ENCODE data around the gene FAM193B. TPM values are rescaled to one million over a fixed set of nuclear protein-coding genes. Genes with fewer than 3 reads are reported as not detected.
A peak's percentile ranks its signal among the peaks of the same experiment; 100 is the strongest.

Gene FAM193B
- total RNA-seq, result 43.8 TPM
- 10 to 100 TPM; 36.8 to 65.0 (median 51.8) TPM for polyA plus RNA-seq (ENCODE audit: insufficient read depth in 1 of 8, insufficient read length in 8 of 8, low replicate concordance in 1 of 8)
- long read RNA-seq, donor 1, partial matches to known transcripts, result 0 of 1 reads
- long read RNA-seq, donor 1, other reads (novel, unspliced or antisense), result 0 of 1 reads
- long read RNA-seq, donor 2, result 0 reads
- long read RNA-seq, donor 3, partial matches to known transcripts, result 0 of 3 reads
- long read RNA-seq, donor 3, other reads (novel, unspliced or antisense), result 0 of 3 reads
- long read RNA-seq, donor 4, partial matches to known transcripts, result 0 of 7 reads
- long read RNA-seq, donor 4, other reads (novel, unspliced or antisense), result 0 of 7 reads
- long read RNA-seq, donor 5, partial matches to known transcripts, result 789 of 822 reads
- long read RNA-seq, donor 5, other reads (novel, unspliced or antisense), result 30 of 822 reads
- long read RNA-seq, donor 6, transcript FAM193B-204 (4 exons, 1,870 nt), result major isoform, 5 of 5 reads
- long read RNA-seq, donor 6, partial matches to known transcripts, result 0 of 5 reads
- long read RNA-seq, donor 6, other reads (novel, unspliced or antisense), result 0 of 5 reads
- long read RNA-seq, donor 7, partial matches to known transcripts, result 0 of 3 reads
- long read RNA-seq, donor 7, other reads (novel, unspliced or antisense), result 0 of 3 reads
- long read RNA-seq, donor 8, partial matches to known transcripts, result 0 of 4 reads
- long read RNA-seq, donor 8, other reads (novel, unspliced or antisense), result 0 of 4 reads
- long read RNA-seq, donor 9, transcript FAM193B-204 (4 exons, 1,870 nt), result major isoform, 5 of 6 reads
- long read RNA-seq, donor 9, partial matches to known transcripts, result 0 of 6 reads
- long read RNA-seq, donor 9, other reads (novel, unspliced or antisense), result 0 of 6 reads
- long read RNA-seq, donor 10, partial matches to known transcripts, result 0 of 4 reads
- long read RNA-seq, donor 10, other reads (novel, unspliced or antisense), result 0 of 4 reads
- long read RNA-seq, donor 11, partial matches to known transcripts, result 0 of 6 reads
- long read RNA-seq, donor 11, other reads (novel, unspliced or antisense), result 0 of 6 reads

DNA sequence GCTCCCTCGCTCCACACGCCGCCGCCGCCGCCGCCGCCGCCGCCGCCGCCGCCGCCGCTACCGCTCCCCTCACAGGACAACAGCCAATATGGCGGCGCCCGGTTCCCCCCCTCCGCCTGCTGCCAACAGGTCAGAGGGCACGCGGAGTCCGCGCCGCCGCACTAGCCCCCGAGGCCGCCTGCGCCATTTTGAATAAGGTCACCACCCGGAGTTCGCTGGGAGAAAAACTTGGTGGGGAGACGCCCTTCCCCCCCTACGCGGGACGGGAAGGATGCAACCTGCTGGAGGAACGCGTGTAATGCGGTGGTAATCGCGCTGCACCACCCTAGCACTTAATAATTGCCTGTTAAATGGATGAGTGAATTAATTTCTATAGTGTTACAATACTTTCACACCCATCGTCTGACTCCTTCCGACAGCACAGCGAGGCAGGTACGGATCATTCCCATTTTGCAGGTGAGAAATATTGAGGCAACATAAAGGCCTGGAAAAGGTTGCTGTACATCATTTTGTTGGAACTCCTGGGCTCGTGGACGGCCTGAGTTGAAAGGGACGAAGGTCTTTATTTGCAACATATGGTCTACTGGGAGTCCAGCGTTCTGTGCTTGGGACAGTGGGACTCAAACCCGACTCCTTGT, at the start of gene FAM193B:
FAM193B (minus strand) TSS at position 90 of the 638 bp plus-strand sequence. CDS start 105 bp downstream, outside the sequence.
- H3K9me3 ChIP-seq (replicated peaks; ENCODE audit: control insufficient read depth, low read depth, low read length), result no peaks in the 10 kb centered on the region
- 24% methylated on average over 15 of the region's 49 CpGs for WGBS (ENCODE audit: insufficient coverage)
- H3K27me3 ChIP-seq (ENCODE audit: control insufficient read depth, insufficient read depth, low read length), result peaks cover 2% of the 10 kb centered on the region
- peak within 1 kb of the TSS; percentile 79 for H3K27ac ChIP-seq (ENCODE audit: low read length)
- H3K4me3 ChIP-seq (ENCODE audit: low read length), result peak within 1 kb of the TSS; percentile 85
- peaks cover 13% of the 10 kb centered on the region for H3K36me3 ChIP-seq (ENCODE audit: control insufficient read depth, insufficient read depth, low read length)
- peak; percentile 95 for DNase-seq
- peaks cover 23% of the 10 kb centered on the region for H3K4me1 ChIP-seq (ENCODE audit: control insufficient read depth, insufficient read depth, low read length)

DNA sequence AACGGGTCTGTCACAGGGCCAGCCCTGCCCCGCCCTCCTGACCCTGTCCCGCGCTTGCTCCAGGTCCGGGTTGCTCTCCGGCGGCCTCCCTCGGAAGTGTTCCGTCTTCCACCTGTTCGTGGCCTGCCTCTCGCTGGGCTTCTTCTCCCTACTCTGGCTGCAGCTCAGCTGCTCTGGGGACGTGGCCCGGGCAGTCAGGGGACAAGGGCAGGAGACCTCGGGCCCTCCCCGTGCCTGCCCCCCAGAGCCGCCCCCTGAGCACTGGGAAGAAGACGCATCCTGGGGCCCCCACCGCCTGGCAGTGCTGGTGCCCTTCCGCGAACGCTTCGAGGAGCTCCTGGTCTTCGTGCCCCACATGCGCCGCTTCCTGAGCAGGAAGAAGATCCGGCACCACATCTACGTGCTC, 49.8 kb upstream of the FAM193B start:
- H3K4me1 ChIP-seq (ENCODE audit: control insufficient read depth, insufficient read depth, low read length), result peaks cover 13% of the 10 kb centered on the region
- no peak overlapping the region for H3K27ac ChIP-seq (ENCODE audit: low read length)
- no peaks in the 10 kb centered on the region for H3K9me3 ChIP-seq (replicated peaks; ENCODE audit: control insufficient read depth, low read depth, low read length)
- H3K4me3 ChIP-seq (ENCODE audit: low read length), result no peak overlapping the region
- peak; percentile 2 for DNase-seq
- 89% methylated on average over 26 of the region's 27 CpGs for WGBS (ENCODE audit: insufficient coverage)
- H3K36me3 ChIP-seq (ENCODE audit: control insufficient read depth, insufficient read depth, low read length), result peaks cover 21% of the 10 kb centered on the region
- H3K27me3 ChIP-seq (ENCODE audit: control insufficient read depth, insufficient read depth, low read length), result no peaks in the 10 kb centered on the region

DNA sequence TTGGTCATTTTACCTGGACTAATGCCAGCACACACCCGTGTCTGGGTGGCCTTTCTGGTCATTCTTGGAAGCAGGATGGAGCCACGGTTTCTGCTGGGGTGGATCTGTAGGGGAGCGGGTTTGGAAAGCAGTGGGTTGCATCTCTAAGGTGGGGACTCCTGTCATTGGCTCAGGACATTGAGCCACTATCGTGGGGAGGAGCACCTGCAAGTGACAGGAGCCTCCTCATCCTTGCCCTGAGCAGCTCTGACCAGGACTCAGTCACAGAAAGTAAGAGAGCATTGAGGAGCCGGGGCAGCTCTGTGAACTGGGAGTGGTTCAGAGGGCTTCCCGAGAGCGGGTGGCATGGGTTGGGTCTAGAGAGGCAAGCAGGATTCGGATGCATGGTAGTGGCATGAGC, 49.3 kb upstream of the FAM193B start:
- peaks cover 17% of the 10 kb centered on the region for H3K36me3 ChIP-seq (ENCODE audit: control insufficient read depth, insufficient read depth, low read length)
- H3K27me3 ChIP-seq (ENCODE audit: control insufficient read depth, insufficient read depth, low read length), result no peaks in the 10 kb centered on the region
- 77% methylated on average over 8 of the region's 8 CpGs for WGBS (ENCODE audit: insufficient coverage)
- H3K27ac ChIP-seq (ENCODE audit: low read length), result no peak overlapping the region
- peak; percentile 5 for DNase-seq
- H3K4me3 ChIP-seq (ENCODE audit: low read length), result no peak overlapping the region
- H3K4me1 ChIP-seq (ENCODE audit: control insufficient read depth, insufficient read depth, low read length), result peaks cover 13% of the 10 kb centered on the region
- no peaks in the 10 kb centered on the region for H3K9me3 ChIP-seq (replicated peaks; ENCODE audit: control insufficient read depth, low read depth, low read length)

DNA sequence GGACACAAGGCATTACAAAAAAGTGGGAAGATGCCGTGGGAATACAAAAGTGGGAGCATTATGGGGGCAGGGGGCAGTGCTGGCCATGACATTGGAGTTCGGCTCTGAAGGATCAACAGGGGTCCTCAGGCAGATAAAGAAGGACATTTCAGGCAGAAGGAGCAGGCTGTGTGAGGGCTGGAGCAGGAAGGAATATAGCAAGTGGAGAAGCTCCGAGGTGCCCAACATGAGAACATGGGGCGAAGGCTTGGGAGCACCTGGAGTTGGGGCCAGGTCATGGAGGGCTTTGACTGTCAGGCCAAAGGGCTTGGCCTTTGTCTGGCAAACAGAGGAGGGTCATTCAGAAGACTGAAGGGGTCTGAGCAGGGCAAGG, 48.1 kb upstream of the FAM193B start:
- DNase-seq, result no peak

DNA sequence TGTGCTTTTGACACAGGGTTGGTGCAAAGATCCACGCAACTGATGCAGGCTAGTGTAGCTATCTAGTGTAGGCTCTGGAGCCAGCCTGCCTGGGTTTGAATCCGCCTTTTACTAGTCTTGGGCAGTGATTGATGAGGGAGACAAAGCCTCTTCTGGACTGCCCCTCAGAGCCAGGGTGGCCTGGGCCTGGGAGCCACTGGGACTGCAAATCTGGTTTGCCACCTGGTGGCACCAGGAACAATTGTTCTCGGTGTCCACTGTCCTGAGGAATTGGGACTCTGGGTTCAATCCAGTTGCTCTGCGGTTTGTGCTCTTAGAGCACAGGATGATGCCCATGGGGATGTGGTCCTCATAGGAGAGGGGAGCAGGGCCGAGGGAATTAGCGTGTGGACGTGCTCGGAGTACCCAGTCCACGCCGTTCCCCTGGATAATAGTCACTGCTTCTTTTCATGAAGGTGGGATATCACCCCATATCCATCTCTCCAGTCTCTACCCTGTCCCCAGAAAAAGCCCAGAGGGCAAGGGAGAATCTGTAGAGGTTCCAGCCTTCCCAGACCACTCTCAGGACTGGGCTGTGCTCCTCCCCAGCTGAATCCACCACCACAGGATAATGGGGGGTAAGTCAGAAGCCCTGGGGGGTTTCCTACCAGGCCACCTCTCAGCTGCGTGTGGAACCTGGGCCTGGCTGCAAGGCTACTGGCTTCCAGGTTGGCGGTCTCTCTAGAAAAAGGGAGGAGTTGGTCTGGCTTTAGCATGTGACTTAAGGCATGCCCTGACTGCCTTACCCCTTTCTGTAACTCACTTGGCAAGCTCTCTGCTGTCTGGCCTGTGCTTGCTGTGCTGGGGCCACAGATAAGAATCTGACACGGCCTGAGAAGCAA, 47.5 kb upstream of the FAM193B start:
- Histone ChIP-seq H3K27ac (ENCODE audit: low read length) (no peak overlapping the region), H3K36me3 (ENCODE audit: control insufficient read depth, insufficient read depth, low read length) (peaks cover 12% of the 10 kb centered on the region), H3K9me3 (replicated peaks; ENCODE audit: control insufficient read depth, low read depth, low read length) (no peaks in the 10 kb centered on the region), H3K4me3 (ENCODE audit: low read length) (no peak overlapping the region), H3K4me1 (ENCODE audit: control insufficient read depth, insufficient read depth, low read length) (peaks cover 8% of the 10 kb centered on the region), H3K27me3 (ENCODE audit: control insufficient read depth, insufficient read depth, low read length) (no peaks in the 10 kb centered on the region)
- 91% methylated on average over 6 of the region's 13 CpGs for WGBS (ENCODE audit: insufficient coverage)
- DNase-seq, result peak; percentile 10

More for the DNA sequence above, 48.1 kb upstream of the FAM193B start:
- 93% methylated on average over 4 of the region's 4 CpGs for WGBS (ENCODE audit: insufficient coverage)
- Histone ChIP-seq H3K4me1 (ENCODE audit: control insufficient read depth, insufficient read depth, low read length) (peaks cover 10% of the 10 kb centered on the region), H3K36me3 (ENCODE audit: control insufficient read depth, insufficient read depth, low read length) (peaks cover 13% of the 10 kb centered on the region), H3K27me3 (ENCODE audit: control insufficient read depth, insufficient read depth, low read length) (no peaks in the 10 kb centered on the region), H3K27ac (ENCODE audit: low read length) (no peak overlapping the region), H3K4me3 (ENCODE audit: low read length) (no peak overlapping the region), H3K9me3 (replicated peaks; ENCODE audit: control insufficient read depth, low read depth, low read length) (no peaks in the 10 kb centered on the region)

DNA sequence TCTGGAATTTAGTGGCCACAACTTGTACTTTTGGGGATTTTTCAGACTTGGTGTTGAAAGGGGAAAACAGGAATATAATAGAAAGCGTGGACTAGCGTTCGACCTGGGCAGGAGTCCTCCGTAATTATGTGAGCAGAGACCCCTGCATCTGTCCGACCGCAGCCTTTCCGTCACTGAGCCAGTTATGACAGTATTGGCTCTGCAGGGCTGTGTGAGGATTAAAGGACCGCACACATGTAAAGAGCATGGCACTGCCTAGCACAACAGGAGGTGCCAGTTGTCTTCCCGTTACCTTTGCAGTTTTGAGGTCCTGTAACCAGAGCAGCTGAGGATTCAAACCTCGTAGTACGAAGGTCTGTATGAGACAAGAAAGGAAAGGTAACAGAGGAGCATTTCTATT, 46.8 kb upstream of the FAM193B start:
- H3K4me1 ChIP-seq (ENCODE audit: control insufficient read depth, insufficient read depth, low read length), result peaks cover 8% of the 10 kb centered on the region
- peaks cover 16% of the 10 kb centered on the region for H3K36me3 ChIP-seq (ENCODE audit: control insufficient read depth, insufficient read depth, low read length)
- no peaks in the 10 kb centered on the region for H3K27me3 ChIP-seq (ENCODE audit: control insufficient read depth, insufficient read depth, low read length)
- no peaks in the 10 kb centered on the region for H3K9me3 ChIP-seq (replicated peaks; ENCODE audit: control insufficient read depth, low read depth, low read length)
- H3K4me3 ChIP-seq (ENCODE audit: low read length), result peak overlapping the region; percentile 81
- WGBS (ENCODE audit: insufficient coverage), result 77% methylated on average over 11 of the region's 11 CpGs
- H3K27ac ChIP-seq (ENCODE audit: low read length), result no peak overlapping the region
- DNase-seq, result peak; percentile 3

DNA sequence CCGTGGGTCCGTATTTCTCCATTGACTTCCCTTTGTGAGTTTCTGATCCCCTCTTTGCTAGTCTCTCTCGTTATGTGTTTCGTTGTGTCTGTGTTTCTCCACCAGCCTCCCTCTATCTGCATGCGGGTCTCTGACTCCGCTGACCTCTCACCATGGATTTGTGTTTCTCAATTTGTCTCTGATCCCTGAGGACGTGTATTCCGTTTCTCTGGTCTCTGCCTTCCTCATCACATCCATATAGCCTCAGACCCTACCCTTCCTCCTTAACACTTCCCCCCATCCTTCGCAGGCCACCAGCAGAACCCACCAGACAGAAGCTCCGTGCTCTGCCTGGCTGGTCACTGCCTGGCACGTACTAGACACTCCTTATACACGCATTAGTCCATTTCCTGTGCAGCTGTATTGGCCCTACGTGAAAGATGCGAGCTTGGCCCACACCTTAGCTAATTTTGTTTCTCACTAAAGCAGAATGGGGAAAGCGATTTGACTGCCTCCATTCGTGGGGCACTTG, 46.2 kb upstream of the FAM193B start:
- Histone ChIP-seq H3K4me1 (ENCODE audit: control insufficient read depth, insufficient read depth, low read length) (peaks cover 8% of the 10 kb centered on the region), H3K36me3 (ENCODE audit: control insufficient read depth, insufficient read depth, low read length) (peaks cover 16% of the 10 kb centered on the region), H3K27ac (ENCODE audit: low read length) (peak overlapping the region; percentile 78), H3K4me3 (ENCODE audit: low read length) (peak overlapping the region; percentile 81), H3K9me3 (replicated peaks; ENCODE audit: control insufficient read depth, low read depth, low read length) (no peaks in the 10 kb centered on the region), H3K27me3 (ENCODE audit: control insufficient read depth, insufficient read depth, low read length) (no peaks in the 10 kb centered on the region)
- DNase-seq, result peak; percentile 46
- WGBS (ENCODE audit: insufficient coverage), result under 1% methylated on average over 16 of the region's 16 CpGs

DNA sequence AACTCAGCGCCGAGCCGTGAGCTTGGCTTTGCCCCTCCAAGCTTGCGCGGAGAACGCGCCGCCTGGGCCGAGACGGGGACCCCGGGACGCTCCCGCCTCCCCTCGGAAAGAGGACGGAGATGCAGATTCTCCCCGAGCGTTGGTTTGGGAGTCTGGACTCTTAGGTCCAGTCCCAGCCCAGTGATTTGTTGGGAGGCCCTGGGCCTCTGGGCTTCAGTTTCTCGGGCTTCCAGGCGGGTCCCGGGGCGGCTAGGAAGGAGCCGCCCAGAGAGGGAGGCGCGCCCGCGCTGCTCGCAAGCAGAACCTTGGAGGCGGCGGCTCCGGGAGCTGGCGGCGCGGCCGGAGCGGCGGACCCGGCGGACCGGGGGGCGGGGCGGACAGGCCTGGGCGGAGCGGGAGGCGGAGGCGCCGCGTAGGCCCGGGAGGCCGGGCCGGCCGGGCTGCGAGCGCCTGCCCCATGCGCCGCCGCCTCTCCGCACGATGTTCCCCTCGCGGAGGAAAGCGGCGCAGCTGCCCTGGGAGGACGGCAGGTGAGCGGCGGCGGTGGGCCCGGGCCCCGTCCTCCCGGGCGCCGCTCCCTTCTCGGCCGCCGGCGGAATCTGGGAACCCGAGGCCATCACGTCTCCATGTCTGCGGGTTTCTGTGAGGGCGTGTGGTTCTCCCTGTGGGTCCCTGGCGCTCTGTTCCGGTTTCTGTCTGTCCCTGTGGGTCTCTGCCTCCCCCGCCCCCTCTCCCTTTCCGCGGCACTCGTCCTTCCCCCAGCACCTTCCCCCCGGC, 45.6 kb upstream of the FAM193B start, which contains the start of gene B4GALT7:
B4GALT7 (plus strand) TSS at position 402 of the 777 bp plus-strand sequence; CDS start at position 481, 79 bp downstream.
- Histone ChIP-seq H3K27ac (ENCODE audit: low read length) (peak within 1 kb of the TSS; percentile 93), H3K4me3 (ENCODE audit: low read length) (peak within 1 kb of the TSS; percentile 81), H3K4me1 (ENCODE audit: control insufficient read depth, insufficient read depth, low read length) (peaks cover 8% of the 10 kb centered on the region), H3K9me3 (replicated peaks; ENCODE audit: control insufficient read depth, low read depth, low read length) (no peaks in the 10 kb centered on the region), H3K36me3 (ENCODE audit: control insufficient read depth, insufficient read depth, low read length) (peaks cover 19% of the 10 kb centered on the region), H3K27me3 (ENCODE audit: control insufficient read depth, insufficient read depth, low read length) (no peaks in the 10 kb centered on the region)
- DNase-seq, result peak; percentile 92
- under 1% methylated on average over 82 of the region's 86 CpGs for WGBS (ENCODE audit: insufficient coverage)

Data from muscle of leg (tissue), 16 donors.